ENCODE measurements around the gene STX1A.
A peak's percentile ranks its signal among the peaks of the same experiment; 100 is the strongest.
"Not testable (repeated sequence)": the region's sequence is repeated elsewhere in the genome, so short reads cannot be mapped to it uniquely, and the experiment has no call there.

The STX1A gene

DNA sequence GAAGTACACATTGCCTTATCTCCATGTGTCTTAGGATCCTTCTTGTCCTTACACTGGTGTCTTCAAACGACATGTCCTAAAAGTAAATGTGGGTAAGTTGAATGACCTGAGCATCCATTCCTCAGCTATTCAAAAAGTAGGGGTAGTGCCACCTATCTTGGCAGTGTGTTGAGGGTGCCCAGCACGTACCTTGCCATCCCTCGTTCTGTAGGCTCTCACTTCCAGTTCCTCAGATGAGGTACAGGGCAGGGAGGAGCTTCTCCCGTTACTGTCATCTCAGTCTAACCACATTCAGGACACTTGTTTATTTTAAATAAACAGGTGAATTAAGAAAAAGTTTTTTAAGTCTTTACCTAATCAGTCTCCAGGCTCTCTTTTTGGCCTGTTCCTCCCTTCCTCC, 23.1 kb downstream of the STX1A start:
- no peak for DNase-seq (ENCODE audit: low read depth, low spot score)
- no peak overlapping the region for H3K4me3 ChIP-seq (ENCODE audit: low read length)

DNA sequence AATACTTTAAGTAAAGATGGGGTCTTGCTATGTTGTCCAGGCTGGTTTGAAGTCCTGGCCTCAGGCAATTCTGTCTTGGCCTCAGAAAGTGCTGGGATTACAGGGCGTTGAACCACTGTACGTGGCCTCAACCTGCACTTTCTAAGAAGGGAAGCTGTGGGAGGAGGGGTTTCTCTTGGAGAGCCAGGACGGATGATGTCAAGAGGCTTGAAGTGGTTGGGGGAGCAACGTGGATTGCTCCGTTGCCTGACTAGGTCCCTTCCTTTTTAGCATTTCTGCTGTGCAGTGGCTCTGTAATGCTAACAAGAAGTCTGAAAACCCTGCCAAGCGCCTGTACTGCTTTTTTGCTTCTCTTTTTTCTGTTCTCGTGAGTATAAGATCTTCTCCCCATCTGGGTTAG, 28.8 kb downstream of the STX1A start:
- DNase-seq (ENCODE audit: low read depth, low spot score): no peak
- no peak overlapping the region for H3K4me3 ChIP-seq (ENCODE audit: low read length)

DNA sequence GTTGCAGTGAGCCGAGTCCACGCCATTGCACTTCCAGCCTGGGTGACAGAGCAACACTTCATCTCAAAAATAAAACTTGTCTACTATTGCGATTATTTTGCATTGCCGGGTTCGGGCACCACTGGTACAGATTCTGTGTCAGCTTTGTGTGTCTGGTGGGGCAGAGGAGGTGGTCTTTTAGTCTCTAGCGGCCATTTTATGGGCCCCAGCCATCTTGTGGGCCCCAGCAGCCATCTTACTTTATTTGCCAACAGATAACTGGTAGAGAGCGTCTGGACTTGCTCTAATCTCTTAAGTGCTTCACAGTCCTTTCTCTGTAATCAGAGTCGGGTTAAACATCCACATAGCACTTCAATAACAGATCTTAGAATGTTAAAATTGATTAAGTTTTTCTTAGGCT, 31.2 kb downstream of the STX1A start:
- DNase-seq (ENCODE audit: low read depth, low spot score): no peak
- no peak overlapping the region for H3K4me3 ChIP-seq (ENCODE audit: low read length)

DNA sequence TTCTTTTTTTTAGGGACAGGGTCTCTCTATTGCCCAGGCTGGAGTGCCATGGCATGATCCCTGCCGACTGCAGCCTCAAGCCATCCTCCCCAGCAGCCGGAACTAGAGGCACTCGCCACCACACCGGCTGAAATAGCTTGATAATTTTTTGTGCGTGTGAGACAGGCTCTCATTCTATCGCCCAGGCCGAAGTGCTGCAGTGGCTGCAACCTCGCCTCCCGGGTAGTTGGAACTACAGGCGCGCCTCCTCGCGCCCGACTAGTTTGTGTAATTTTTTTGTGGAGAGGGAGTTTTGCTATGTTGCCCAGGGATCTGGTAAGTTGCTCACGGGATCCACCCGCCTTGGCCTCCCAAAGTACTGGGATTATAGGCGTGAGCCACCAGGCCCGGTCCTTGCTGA, 34.2 kb downstream of the STX1A start:
- H3K4me3 ChIP-seq (ENCODE audit: low read length): no peak overlapping the region
- no peak for DNase-seq (ENCODE audit: low read depth, low spot score)

- DNase-seq (ENCODE audit: low read depth, low spot score): no peak
- peak overlapping the region; percentile 80 for H3K4me3 ChIP-seq (ENCODE audit: low read length)
Measured at GRCh38 chr7:73683788-73684693, 35.4 kb downstream of the STX1A start.

DNA sequence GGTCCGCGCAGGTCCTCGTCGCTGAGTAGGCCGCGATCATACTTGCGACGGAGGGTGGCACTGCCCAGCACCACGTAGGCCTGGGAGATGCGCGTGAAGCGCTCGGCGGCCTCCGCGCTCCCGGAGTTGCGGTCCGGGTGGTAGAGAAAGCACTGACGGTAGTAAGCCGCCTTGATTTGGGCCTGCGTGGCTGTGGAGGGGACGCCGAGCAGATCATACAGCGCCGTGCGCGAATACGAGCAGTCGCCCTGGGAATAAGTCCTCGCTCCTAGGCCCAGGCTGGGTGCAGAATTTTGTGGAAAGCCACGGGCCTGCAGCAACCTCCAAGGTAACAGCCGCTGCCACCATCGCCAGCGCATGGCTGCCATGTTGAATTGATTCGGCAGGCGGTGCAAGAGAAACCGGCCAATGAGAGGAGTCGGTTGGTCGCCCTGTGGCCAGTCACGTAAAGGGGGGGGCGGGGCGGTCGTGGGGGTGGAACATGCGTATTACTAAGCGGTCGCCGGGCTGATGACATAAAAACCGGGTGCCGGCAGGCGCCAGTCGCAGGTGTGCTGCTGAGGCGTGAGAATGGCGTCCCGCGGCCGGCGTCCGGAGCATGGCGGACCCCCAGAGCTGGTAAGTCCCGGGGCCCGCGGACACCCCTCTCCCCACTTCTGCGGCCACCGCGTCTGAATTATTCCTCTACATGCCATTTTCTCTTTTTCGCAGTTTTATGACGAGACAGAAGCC, 36.2 kb downstream of the STX1A start, which contains the start of the genes BUD23 and DNAJC30:
Gene BUD23 (plus strand): TSS at position 542 of the 732 bp plus-strand sequence. CDS start 29 bp downstream, at position 571.
Gene DNAJC30 (minus strand): TSS at position 398 of the 732 bp plus-strand sequence. CDS start 30 bp downstream, at position 368.
- peak within 1 kb of the TSS; percentile 80 for H3K4me3 ChIP-seq (ENCODE audit: low read length)
- peak; percentile 92 for DNase-seq (ENCODE audit: low read depth, low spot score)

DNA sequence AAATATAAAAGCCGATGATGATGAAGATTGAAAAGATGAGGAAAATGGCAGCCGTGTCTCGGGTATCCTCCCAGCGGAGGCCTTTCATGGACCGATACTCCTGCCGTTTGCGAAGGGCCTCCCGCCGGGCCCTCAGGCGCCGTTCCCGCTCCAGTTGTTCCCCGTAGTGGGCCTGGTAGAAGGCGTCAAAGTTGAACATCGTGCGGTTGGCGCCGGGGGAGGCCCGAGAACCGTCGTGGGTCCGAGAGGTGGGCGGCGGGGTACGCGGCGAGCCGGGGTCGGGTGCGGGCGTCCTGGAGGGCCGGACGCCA, 36.8 kb downstream of the STX1A start:
- DNase-seq (ENCODE audit: low read depth, low spot score): no peak
- H3K4me3 ChIP-seq (ENCODE audit: low read length): peak overlapping the region; percentile 80

DNA sequence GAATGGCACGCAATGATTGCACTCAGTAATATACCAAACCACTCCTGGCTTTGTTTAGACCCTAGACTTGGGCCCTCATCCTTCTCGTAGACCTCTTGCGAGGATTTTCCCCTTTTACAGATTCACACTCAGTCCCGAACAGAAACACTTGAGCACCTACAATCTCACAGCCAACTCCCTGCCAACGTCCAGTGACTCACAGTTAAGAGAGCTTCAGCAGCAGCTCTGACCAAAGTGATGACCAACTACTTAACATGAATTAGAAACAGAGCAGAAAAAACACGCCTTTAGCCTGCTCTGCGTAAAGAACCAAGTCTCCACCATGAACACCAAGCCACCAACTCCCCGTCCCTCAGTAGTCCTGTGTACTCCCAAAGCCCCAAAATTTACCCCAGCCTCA, 38.4 kb downstream of the STX1A start:
- DNase-seq (ENCODE audit: low read depth, low spot score): no peak
- H3K4me3 ChIP-seq (ENCODE audit: low read length): no peak overlapping the region

- H3K4me3 ChIP-seq (ENCODE audit: low read length): no peak overlapping the region
- DNase-seq (ENCODE audit: low read depth, low spot score): no peak
Measured at GRCh38 chr7:73680501-73680900, 39.0 kb downstream of the STX1A start.

GRCh38 chr7:73679709-73680108, 39.8 kb downstream of the STX1A start:
- DNase-seq (ENCODE audit: low read depth, low spot score): no peak
- H3K4me3 ChIP-seq (ENCODE audit: low read length): no peak overlapping the region

GRCh38 chr7:73678862-73679261, 40.6 kb downstream of the STX1A start:
- no peak for DNase-seq (ENCODE audit: low read depth, low spot score)
- no peak overlapping the region for H3K4me3 ChIP-seq (ENCODE audit: low read length)

GRCh38 chr7:73676062-73676461, 43.4 kb downstream of the STX1A start:
- not testable (repeated sequence) for H3K4me3 ChIP-seq (ENCODE audit: low read length); DNase-seq (ENCODE audit: low read depth, low spot score)

- no peak for DNase-seq (ENCODE audit: low read depth, low spot score)
- no peak overlapping the region for H3K4me3 ChIP-seq (ENCODE audit: low read length)
Measured at GRCh38 chr7:73674468-73675124, 44.9 kb downstream of the STX1A start.

DNA sequence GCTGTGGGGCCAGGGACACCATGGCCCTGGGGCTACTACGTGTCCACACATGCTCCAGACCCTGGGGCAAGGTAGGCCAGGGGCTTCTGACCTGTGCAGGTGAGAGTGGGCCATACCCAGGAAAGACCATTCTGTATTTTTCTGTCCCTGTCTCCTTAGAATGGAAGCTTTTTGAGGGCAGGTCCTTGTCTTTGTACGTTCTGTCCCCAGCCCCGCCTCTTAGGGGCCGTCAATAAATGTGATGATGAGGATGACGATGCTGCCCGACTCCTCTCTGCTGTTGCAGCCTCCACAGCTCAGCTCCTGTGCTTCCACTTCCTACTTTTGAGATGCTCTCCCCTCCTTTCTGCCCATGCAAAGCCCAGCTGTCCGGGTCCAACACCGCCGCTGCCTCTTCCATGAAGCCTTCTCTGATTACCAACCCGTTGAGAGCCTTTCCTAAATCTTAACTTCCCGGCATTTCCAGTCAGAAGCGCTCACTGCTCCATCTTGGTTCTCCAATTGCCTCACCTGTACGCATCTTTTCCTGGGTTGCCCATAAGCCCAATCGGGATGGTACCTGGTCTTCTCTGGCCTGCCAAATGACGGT, 47.5 kb downstream of the STX1A start:
- no peak for DNase-seq (ENCODE audit: low read depth, low spot score)
- H3K4me3 ChIP-seq (ENCODE audit: low read length): no peak overlapping the region

- H3K4me3 ChIP-seq (ENCODE audit: low read length): no peak overlapping the region
Measured at GRCh38 chr7:73671322-73671661, 48.2 kb downstream of the STX1A start.

DNA sequence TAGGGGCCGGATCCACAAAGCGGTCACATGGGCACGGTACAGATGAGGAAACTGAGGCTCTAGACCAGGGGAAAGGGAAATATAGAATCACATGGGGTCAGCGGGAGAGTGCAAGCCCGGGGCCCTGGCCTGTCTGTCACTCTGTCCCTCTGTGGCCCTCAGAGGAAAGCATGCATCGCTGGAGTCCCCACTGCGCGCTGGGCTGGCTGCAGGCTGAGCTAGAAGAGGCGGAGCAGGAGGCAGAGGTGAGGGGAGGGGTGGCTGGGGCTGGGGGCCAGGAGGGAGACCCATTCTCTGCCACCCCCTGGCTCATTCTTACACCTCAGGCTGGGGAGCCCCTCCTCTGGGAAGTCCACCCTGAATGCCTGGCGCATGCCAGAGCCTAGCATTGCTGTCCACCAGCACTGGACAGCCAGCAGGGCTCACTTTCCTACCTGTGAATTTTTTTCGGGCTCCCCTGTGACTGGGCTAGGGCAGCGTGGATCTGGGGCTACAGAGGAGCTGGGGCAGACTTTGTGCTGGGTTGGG, 49.5 kb downstream of the STX1A start:
- H3K4me3 ChIP-seq (ENCODE audit: low read length): no peak overlapping the region
- no peak for DNase-seq (ENCODE audit: low read depth, low spot score)

More at GRCh38 chr7:73671322-73671661, 48.2 kb downstream of the STX1A start:
- DNase-seq (ENCODE audit: low read depth, low spot score): no peak

DNA sequence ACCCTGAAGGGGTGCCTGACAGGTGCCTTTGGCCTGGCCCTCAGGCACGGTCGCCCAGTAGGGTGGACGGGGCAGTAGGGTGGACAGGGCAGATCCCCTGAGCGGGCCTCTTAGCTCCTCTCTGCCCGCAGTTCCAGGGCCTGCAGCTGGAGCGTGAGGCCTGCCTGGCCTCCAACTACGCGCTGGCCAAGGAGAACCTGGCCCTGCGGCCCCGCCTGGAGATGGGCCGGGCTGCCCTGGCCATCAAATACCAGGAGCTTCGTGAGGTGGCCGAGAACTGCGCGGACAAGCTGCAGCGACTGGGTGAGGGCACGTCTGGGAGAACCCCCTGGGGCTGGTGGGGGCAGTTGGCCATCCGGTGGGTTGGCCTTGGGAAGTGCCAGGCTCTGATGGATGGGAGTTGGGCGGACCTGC, 50.2 kb downstream of the STX1A start:
- H3K4me3 ChIP-seq (ENCODE audit: low read length): no peak overlapping the region
- DNase-seq (ENCODE audit: low read depth, low spot score): no peak

DNA sequence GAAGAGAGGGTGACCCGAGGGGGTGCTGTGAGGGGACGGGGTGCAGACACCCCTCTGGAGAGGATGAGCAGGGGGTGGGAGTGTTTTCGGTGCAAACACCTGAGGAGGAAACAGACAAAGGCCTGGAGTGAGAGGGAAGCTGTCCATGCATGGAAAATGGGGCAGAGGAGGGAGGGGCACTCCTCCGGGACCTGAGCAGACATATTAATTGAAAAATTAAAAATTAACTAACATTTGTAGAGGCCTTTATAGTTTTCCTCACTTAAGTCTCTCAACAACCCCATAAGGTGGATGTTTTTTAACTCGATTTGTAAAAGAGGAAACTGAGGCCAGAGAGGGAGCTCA, 50.6 kb downstream of the STX1A start:
- DNase-seq (ENCODE audit: low read depth, low spot score): no peak

DNA sequence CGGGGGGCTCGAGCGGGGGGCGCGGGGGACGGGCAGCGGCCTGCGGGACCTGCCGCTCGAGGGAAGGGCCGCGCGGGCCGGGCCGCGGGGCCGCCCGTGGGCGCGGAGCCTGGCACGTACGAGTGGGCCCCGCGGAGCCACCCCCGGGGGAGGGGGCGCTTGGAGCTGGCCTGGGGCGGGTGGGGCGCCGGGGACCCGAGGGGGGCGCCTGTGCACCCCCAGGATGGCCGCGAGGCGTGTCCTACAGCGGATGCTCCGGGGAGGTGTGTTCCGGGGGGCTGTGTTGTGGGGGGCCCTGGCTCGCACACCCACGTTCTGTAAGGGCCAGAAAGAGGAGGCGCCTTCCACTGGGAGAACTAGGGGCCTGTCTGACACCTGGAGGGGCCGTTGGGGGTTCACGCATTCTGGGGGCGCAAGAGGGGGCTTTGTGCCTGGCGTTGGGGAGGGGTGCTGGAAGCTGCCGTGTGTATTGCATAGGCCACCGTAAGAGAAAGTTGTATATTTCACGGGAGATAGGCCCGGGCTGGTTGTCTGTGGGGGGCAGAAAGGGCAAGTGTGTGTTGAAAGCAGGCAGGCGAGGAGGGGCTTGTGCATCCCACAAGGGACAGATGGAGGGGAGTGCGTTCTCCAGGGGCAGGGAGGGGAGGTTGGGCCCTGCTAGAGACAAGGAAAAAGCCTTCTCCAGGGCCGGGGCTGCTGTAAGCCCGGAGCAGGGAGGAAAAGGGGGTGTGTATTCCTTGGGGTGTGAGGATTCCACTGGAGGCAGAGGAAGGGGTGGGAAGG, 51.2 kb downstream of the STX1A start:
- DNase-seq (ENCODE audit: low read depth, low spot score): no peak
- H3K4me3 ChIP-seq (ENCODE audit: low read length): peak overlapping the region; percentile 58

More for the DNA sequence above, 50.6 kb downstream of the STX1A start:
- H3K4me3 ChIP-seq (ENCODE audit: low read length): peak overlapping the region; percentile 58

All from Jurkat, Clone E6-1 (cell line).